OCI-LY1 (cell line): ENCODE measurements around the gene TBC1D16.

Experiments used
- H2AFZ ChIP-seq: fragments of 200-600 bp; sonication (generic), shearing (Covaris generic); 2 replicates; pipeline ENCODE4 v1.6.0; 2014; ENCODE audit warnings: antibody characterized with exemption, mild to moderate bottlenecking, low read length
- H3F3A ChIP-seq: fragments of 200-600 bp; sonication (generic), shearing (Covaris generic); 2 replicates; pipeline ENCODE4 v1.6.0; 2014; ENCODE audit warnings: mild to moderate bottlenecking, antibody characterized with exemption, low read length, moderate library complexity; ENCODE audit not compliant: insufficient read depth
- H3K27ac ChIP-seq: fragments of 200-600 bp; sonication (generic); 2 replicates; pipeline ENCODE4 v1.5.1; 2014; ENCODE audit warnings: low read length, mixed run types, mild to moderate bottlenecking, low read depth; ENCODE audit not compliant: poor library complexity, severe bottlenecking
- H3K27me3 ChIP-seq: fragments of 200-600 bp; sonication (generic); 2 replicates; pipeline ENCODE4 v1.6.0; 2014; ENCODE audit warnings: antibody characterized with exemption, mild to moderate bottlenecking, low read length, moderate library complexity; ENCODE audit not compliant: insufficient read depth
- H3K36me3 ChIP-seq: fragments of 200-600 bp; sonication (generic); 2 replicates; pipeline ENCODE4 v1.6.1; 2014; ENCODE audit warnings: mild to moderate bottlenecking, antibody characterized with exemption, low read length, moderate library complexity, mixed read lengths; ENCODE audit not compliant: insufficient read depth
- H3K4me1 ChIP-seq: fragments of 200-600 bp; sonication (generic); 2 replicates; pipeline ENCODE4 v1.5.1; 2014; ENCODE audit warnings: mild to moderate bottlenecking, low read length, moderate library complexity; ENCODE audit not compliant: insufficient read depth, severe bottlenecking
- H3K4me2 ChIP-seq: fragments of 200-600 bp; sonication (generic), shearing (Covaris generic); 2 replicates; pipeline ENCODE4 v1.6.1; 2014; ENCODE audit warnings: low read length
- H3K4me3 ChIP-seq: fragments of 200-600 bp; sonication (generic); 2 replicates; pipeline ENCODE4 v1.5.1; 2014; ENCODE audit warnings: low read length, low read depth, mild to moderate bottlenecking, mixed read lengths; ENCODE audit not compliant: poor library complexity, severe bottlenecking
- H3K79me2 ChIP-seq: fragments of 200-600 bp; shearing (Covaris generic); 2 replicates; pipeline ENCODE4 v1.6.1; 2016; ENCODE audit warnings: mixed run types, low read length, mixed read lengths; ENCODE audit not compliant: insufficient read depth
- H3K9ac ChIP-seq: fragments of 200-600 bp; sonication (generic), shearing (Covaris generic); 2 replicates; pipeline ENCODE4 v1.6.1; 2014; ENCODE audit warnings: mild to moderate bottlenecking, low read length, mixed read lengths
- H3K9me2 ChIP-seq: fragments of 200-600 bp; sonication (generic), shearing (Covaris generic); 2 replicates; pipeline ENCODE4 v1.6.1; 2014; ENCODE audit warnings: low read depth, mild to moderate bottlenecking, low read length, mixed read lengths
- H3K9me3 ChIP-seq: fragments of 200-600 bp; shearing (Covaris generic); 2 replicates; pipeline ENCODE4 v1.6.1; 2014; ENCODE audit warnings: low read length, mixed read lengths
- H4K20me1 ChIP-seq: fragments of 200-600 bp; sonication (generic), shearing (Covaris generic); 2 replicates; pipeline ENCODE4 v1.6.0; 2016; ENCODE audit warnings: mild to moderate bottlenecking, low read length; ENCODE audit not compliant: insufficient read depth
- CTCF ChIP-seq: fragments of 200-600 bp; sonication (generic), shearing (Covaris generic); IDR thresholded peaks from 2 replicates; pipeline ENCODE4 v1.5.1; 2017; ENCODE audit warnings: mild to moderate bottlenecking, antibody characterized with exemption, low read length, moderate library complexity, mixed read lengths
- EZH2 ChIP-seq: fragments of 200-600 bp; sonication (generic), shearing (Covaris generic); IDR thresholded peaks from 2 replicates; pipeline ENCODE4 v1.8.0; 2017; ENCODE audit warnings: borderline replicate concordance, mixed run types, mild to moderate bottlenecking, antibody characterized with exemption, low read length, moderate library complexity, mixed read lengths

Gene TBC1D16

GRCh38 chr17:79951361-79952264, 84.1 kb downstream of the TBC1D16 start:
- no peak overlapping the region for H3K4me2 ChIP-seq
- H2AFZ ChIP-seq: no peak overlapping the region
- H3K4me3 ChIP-seq: no peak overlapping the region
- no peaks in the 10 kb centered on the region for H3K9me3 ChIP-seq
- H3F3A ChIP-seq: no peaks in the 10 kb centered on the region
- H3K9ac ChIP-seq: no peak overlapping the region
- no peaks in the 10 kb centered on the region for H3K9me2 ChIP-seq
- H3K4me1 ChIP-seq: no peaks in the 10 kb centered on the region
- H3K27ac ChIP-seq: no peak overlapping the region
- H3K79me2 ChIP-seq: no peaks in the 10 kb centered on the region
- no peak for TF ChIP-seq EZH2
- no peak for TF ChIP-seq CTCF
- peaks cover 7% of the 10 kb centered on the region for H3K27me3 ChIP-seq
- H4K20me1 ChIP-seq: no peaks in the 10 kb centered on the region
- no peaks in the 10 kb centered on the region for H3K36me3 ChIP-seq

- Histone ChIP-seq H3F3A (no peaks in the 10 kb centered on the region), H3K4me1 (no peaks in the 10 kb centered on the region), H3K36me3 (no peaks in the 10 kb centered on the region), H2AFZ (no peak overlapping the region), H3K4me2 (no peak overlapping the region), H3K9me3 (no peaks in the 10 kb centered on the region), H3K4me3 (no peak overlapping the region), H3K9me2 (no peaks in the 10 kb centered on the region), H3K27me3 (peaks cover under 1% of the 10 kb centered on the region), H3K79me2 (no peaks in the 10 kb centered on the region), H3K27ac (no peak overlapping the region), H4K20me1 (no peaks in the 10 kb centered on the region), H3K9ac (no peak overlapping the region)
- TF ChIP-seq EZH2 (no peak), CTCF (no peak)
Measured at GRCh38 chr17:79950751-79951150, 84.9 kb downstream of the TBC1D16 start.

GRCh38 chr17:79950306-79950705, 85.4 kb downstream of the TBC1D16 start:
- H3K9ac ChIP-seq: no peak overlapping the region

More at GRCh38 chr17:79950306-79950705, 85.4 kb downstream of the TBC1D16 start:
- H3F3A ChIP-seq: no peaks in the 10 kb centered on the region
- H4K20me1 ChIP-seq: no peaks in the 10 kb centered on the region
- H3K4me2 ChIP-seq: no peak overlapping the region
- H3K27ac ChIP-seq: no peak overlapping the region
- H2AFZ ChIP-seq: no peak overlapping the region
- no peaks in the 10 kb centered on the region for H3K9me3 ChIP-seq
- H3K79me2 ChIP-seq: no peaks in the 10 kb centered on the region
- no peaks in the 10 kb centered on the region; the same call in 1 of the 2 replicates for H3K27me3 ChIP-seq
- H3K4me1 ChIP-seq: no peaks in the 10 kb centered on the region
- H3K36me3 ChIP-seq: no peaks in the 10 kb centered on the region
- no peak overlapping the region for H3K4me3 ChIP-seq
- TF ChIP-seq EZH2 (no peak), CTCF (no peak)
- H3K9me2 ChIP-seq: no peaks in the 10 kb centered on the region
